Activated naive CD8-positive, alpha-beta T cell (primary cell): ENCODE results near the gene GDPD3.
A peak's percentile ranks its signal among the peaks of the same experiment; 100 is the strongest.

Experiments used
- H3K27ac Mint-ChIP-seq: one replicate; pipeline ENCODE4 v1.8.0; 2021; ENCODE audit warnings: mixed read lengths
- H3K27me3 Mint-ChIP-seq: one replicate; pipeline ENCODE4 v1.8.0; 2021; ENCODE audit warnings: mixed read lengths
- H3K36me3 Mint-ChIP-seq: one replicate; pipeline ENCODE4 v1.8.0; 2021; ENCODE audit warnings: mixed read lengths
- H3K4me1 Mint-ChIP-seq: one replicate; pipeline ENCODE4 v1.8.0; 2021; ENCODE audit warnings: low read depth, mixed read lengths
- H3K4me3 Mint-ChIP-seq: one replicate; pipeline ENCODE4 v1.8.0; 2021; ENCODE audit warnings: mild to moderate bottlenecking, mixed read lengths
- H3K9me3 Mint-ChIP-seq: one replicate; pipeline ENCODE4 v1.8.0; 2021; ENCODE audit warnings: low read depth, mixed read lengths

GDPD3 gene

GRCh38 chr16:30065102-30065942 lies 48.0 kb downstream of the GDPD3 start, which contains the start of gene ALDOA:
Gene ALDOA (plus strand): TSS chr16:30065760. CDS start chr16:30066898, 1,138 bp downstream.
- peak within 1 kb of the TSS; percentile 97 for H3K27ac Mint-ChIP-seq
- H3K4me3 Mint-ChIP-seq = peak within 1 kb of the TSS; percentile 100
- H3K4me1 Mint-ChIP-seq = peaks cover 34% of the 10 kb centered on the region
- H3K36me3 Mint-ChIP-seq = no peaks in the 10 kb centered on the region
- H3K9me3 Mint-ChIP-seq = no peaks in the 10 kb centered on the region
- no peaks in the 10 kb centered on the region for H3K27me3 Mint-ChIP-seq

GRCh38 chr16:30064729-30065101 lies 48.6 kb downstream of the GDPD3 start:
- H3K4me3 Mint-ChIP-seq = peak overlapping the region; percentile 100
- peaks cover 31% of the 10 kb centered on the region for H3K4me1 Mint-ChIP-seq
- H3K9me3 Mint-ChIP-seq = no peaks in the 10 kb centered on the region
- H3K27ac Mint-ChIP-seq = peak overlapping the region; percentile 100
- H3K27me3 Mint-ChIP-seq = no peaks in the 10 kb centered on the region
- H3K36me3 Mint-ChIP-seq = no peaks in the 10 kb centered on the region

DNA sequence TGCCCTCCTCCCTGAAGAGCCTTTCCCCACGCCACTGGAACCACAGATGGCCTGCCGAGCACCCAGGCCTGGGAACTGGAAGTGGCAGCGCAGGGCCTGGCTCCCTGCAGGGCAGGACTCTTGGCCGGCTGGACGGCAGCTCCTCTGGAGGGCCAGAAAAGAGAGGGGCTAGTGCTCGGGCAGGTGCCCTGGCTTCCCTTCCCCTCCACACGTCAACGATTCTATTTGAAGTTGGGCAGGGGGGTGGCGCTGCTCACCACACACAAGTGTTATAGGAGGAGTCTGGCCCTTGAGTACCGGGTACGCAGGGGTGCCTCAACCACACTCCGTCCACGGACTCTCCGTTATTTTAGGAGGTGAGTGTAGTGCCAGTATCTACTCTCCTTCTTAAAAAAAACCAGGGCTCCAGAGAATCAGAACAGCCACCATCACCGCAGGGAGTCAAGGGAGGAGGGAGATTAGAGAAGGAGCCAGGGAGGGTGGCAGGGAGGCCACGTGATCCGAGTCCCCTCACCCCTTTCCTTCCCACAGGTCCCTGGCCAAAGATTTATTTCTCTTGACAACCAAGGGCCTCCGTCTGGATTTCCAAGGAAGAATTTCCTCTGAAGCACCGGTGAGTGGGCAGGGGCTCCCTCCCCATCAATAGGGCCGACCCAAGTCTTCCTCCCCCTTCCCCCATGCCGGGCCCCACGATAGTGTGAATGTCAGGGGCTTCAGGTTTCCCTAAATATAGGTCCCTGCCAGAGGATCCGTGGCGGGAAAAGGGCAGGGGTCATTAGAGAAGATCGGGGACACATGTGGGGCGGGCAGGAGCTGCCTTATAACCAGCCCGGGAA lies 49.2 kb downstream of the GDPD3 start:
- Mint-ChIP-seq H3K27ac (peak overlapping the region; percentile 100), H3K4me1 (peaks cover 26% of the 10 kb centered on the region), H3K36me3 (no peaks in the 10 kb centered on the region), H3K27me3 (no peaks in the 10 kb centered on the region), H3K9me3 (no peaks in the 10 kb centered on the region), H3K4me3 (peak overlapping the region; percentile 100)

GRCh38 chr16:30063278-30063892 lies 50.0 kb downstream of the GDPD3 start:
- no peaks in the 10 kb centered on the region for H3K27me3 Mint-ChIP-seq
- H3K4me1 Mint-ChIP-seq = peaks cover 20% of the 10 kb centered on the region
- no peaks in the 10 kb centered on the region for H3K36me3 Mint-ChIP-seq
- peak overlapping the region; percentile 100 for H3K4me3 Mint-ChIP-seq
- H3K9me3 Mint-ChIP-seq = no peaks in the 10 kb centered on the region
- peak overlapping the region; percentile 100 for H3K27ac Mint-ChIP-seq

DNA sequence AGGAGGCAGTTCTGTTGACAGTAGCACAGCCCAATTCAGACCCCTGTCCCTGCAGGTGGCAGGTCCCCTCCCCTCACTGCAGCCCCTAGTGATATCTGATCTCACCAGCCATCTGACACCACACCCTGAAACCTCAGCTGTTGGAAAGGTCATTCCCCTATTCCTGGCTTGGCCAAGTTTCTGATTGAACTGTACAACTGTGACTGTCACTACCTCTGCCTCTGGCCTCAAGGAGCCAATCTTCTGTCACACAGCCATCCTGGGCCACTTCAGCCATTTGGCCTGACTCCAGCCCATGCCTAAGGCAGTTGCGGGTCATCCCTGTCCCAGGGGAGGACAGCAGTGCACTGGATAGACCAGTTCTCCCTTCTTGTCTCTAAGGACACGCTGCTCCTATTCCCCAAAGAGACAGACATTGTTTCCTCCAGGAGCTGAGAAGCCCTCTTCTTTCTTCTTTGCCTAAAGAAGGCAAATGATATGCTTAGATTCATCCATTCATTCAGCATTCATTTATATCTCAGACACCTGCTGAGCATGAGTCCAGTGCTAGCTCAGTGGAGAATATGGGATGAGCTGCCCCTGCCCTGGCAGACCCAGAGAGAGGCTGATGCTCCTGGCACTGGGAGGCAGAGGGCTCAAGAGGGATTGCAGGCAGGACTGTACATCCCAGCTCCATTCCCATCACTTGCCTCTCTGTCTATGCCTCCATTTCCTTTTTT lies 52.3 kb downstream of the GDPD3 start:
- Mint-ChIP-seq H3K9me3 (no peaks in the 10 kb centered on the region), H3K27me3 (no peaks in the 10 kb centered on the region), H3K4me3 (no peak overlapping the region), H3K27ac (no peak overlapping the region), H3K4me1 (peaks cover 6% of the 10 kb centered on the region), H3K36me3 (no peaks in the 10 kb centered on the region)

- no peaks in the 10 kb centered on the region for H3K27me3 Mint-ChIP-seq
- no peak overlapping the region for H3K4me3 Mint-ChIP-seq
- H3K27ac Mint-ChIP-seq = no peak overlapping the region
- H3K36me3 Mint-ChIP-seq = no peaks in the 10 kb centered on the region
- peaks cover 7% of the 10 kb centered on the region for H3K4me1 Mint-ChIP-seq
- no peaks in the 10 kb centered on the region for H3K9me3 Mint-ChIP-seq
Measured at GRCh38 chr16:30060346-30060745, 53.0 kb downstream of the GDPD3 start.

DNA sequence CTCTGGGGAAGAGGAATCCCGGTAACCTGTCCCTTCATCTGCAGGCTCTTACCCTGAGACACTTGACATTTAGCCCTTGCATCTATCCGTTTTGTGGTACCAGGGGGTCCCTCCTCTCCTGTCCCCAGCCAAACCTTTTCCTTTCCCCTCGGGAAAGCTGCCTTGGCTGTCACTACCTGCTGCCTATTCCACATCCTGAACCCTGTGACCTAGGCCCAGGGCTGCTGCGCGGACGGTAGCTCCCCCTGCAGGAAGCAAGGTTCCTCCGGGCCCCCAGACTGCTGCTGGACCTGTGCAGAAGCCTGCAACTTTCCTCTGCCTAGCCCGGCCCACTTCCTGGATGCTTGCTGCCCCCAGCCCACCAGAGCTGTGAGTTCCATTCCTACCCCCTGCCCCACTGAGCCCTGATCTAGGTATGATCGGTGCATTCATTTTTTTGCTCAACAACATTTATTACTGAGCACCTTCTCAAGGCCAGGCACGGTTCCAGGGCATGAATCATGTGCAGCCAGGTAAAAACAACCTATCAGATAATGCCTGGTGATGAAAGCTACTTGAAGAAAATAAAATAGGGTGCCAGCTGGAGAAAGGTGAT lies 58.3 kb downstream of the GDPD3 start:
- H3K36me3 Mint-ChIP-seq = no peaks in the 10 kb centered on the region
- peaks cover 17% of the 10 kb centered on the region for H3K4me1 Mint-ChIP-seq
- H3K27me3 Mint-ChIP-seq = no peaks in the 10 kb centered on the region
- H3K9me3 Mint-ChIP-seq = no peaks in the 10 kb centered on the region
- H3K4me3 Mint-ChIP-seq = peak overlapping the region; percentile 68
- H3K27ac Mint-ChIP-seq = no peak overlapping the region
